Limb (tissue), 2 donors: ENCODE measurements around the gene GCNT2.
"Not testable (repeated sequence)": the region's sequence is repeated elsewhere in the genome, so short reads cannot be mapped to it uniquely, and the experiment has no call there.

ENCODE experiments used
- DNase-seq, 2 donors: peaks; one replicate each; pipeline ENCODE4 v3.0.0-alpha.2; 2016; ENCODE audit errors: extremely low spot score in 2 of 2

Gene GCNT2

DNA sequence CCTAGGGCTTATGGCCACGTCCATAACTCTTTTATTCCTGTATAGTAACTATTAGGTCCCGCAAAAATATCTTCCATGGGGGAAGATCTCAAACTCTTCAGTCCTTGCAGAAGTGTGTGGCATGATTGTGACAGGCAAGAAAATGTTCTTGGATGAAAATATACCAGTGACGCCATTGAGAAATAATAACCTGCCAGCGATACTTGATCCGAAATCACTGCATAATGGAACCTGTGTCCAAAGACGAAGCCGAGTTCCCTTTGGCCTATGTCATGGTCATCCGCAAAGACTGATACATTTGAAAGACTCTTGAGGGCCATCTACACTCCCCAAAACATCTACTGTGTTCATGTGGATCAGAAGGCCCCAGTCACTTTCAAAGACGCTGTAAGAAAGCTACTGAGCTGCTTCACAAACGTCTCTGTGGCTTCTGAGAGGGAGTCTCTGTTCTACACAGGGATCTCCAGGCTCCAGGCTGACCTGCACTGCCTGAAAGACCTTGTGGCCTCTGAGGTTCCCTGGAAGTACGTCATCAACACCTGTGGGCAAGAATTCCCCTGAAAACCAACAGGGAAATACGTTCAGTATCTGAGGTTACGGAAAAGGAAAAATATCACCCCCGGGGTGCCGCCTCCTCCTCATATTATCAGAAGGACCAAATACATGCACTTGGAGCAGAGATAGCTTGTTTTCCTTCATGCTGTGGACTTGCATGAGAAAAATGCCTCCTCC lies 6.9 kb upstream of the GCNT2 start:
- DNase-seq: no peak

DNA sequence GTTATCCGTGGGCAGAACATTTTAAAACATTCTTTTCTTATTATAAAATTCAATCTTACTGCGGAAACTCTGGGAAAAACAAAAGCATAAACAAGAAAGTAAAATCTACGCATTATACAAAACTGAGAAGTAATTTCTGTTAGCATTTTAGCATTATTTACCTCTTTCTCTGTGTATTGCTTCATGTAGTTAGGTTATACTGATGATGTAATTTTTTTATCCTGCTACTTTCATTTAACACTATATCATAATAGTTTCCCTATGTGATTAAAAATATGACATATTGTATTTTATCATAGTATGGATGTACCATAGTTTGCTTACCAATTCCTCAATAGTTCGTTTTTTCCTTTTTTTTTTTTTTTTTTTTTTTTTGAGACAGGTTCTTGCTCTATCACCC lies 4.2 kb upstream of the GCNT2 start:
- DNase-seq: no peak

DNA sequence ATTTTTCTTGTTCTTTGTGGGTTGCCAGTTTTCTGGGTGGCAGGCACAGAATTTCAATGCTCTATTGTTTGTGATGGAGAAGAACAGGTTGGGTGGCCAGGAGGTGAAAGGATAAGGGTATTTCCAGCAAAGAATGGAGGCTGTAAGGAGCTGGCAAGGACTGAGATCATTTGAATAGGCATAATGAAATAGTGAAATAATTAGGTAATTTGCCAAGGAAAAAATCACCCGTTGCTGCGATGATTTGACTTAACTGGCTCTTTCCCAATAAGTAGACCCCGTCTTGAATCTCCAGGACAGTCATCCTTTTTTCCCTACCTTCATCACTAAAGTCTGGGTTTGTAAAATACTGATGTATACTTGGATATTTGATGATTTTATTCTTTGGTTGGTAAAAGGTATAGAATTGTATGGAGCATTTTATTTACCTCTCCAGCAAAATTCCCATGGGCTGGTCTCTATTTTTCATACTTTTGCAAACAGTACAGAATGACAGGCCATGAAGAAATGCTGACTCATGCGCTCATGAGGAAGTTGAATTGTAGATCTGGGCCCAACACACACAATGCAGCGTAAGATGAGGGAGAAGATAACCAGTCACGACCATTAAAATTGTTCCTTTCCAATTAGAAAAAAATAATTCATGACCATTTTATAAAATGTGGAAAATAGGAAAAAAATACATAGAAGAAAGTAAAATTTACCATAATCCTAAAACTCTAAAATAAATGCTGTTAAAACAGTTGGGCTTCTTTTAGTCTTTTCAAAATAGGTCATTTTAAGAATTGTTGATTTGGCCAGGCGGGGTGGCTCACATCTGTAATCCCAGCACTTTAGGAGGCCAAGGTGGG lies 2.4 kb upstream of the GCNT2 start:
- DNase-seq: no peak

DNA sequence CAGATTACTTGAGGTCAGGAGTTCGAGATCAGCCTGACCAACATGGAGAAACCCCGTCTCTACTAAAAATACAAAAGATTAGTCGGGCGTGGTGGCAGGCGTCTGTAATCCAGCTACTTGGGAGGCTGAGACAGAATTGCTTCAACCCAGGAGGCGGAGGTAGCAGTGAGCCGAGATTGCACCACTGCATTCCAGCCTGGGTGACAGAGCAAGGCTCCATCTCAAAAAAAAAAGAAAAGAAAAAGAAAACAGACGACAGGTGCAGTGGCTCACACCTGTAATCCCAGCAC lies 1.8 kb upstream of the GCNT2 start:
- not testable (repeated sequence) for DNase-seq

DNA sequence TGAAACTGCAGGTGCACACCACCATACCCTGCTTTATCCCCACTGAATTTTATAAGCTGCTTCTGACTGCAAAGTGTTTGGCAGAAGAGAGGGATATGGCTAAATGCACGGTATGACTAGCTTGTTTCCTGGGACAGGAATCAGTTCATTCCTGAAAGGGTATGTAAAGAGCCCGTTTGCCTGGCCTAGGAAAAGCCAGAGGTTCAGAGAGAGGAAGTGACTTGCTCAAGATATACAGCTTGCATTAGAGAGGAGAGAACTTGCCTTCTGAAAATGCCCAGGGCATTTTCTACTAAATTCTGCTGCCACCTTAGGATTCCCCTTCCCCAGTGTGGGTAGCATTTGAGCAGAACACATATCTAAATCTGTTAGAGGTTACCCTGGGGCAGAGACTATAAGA lies 683 bp upstream of the GCNT2 start:
- no peak for DNase-seq

DNA sequence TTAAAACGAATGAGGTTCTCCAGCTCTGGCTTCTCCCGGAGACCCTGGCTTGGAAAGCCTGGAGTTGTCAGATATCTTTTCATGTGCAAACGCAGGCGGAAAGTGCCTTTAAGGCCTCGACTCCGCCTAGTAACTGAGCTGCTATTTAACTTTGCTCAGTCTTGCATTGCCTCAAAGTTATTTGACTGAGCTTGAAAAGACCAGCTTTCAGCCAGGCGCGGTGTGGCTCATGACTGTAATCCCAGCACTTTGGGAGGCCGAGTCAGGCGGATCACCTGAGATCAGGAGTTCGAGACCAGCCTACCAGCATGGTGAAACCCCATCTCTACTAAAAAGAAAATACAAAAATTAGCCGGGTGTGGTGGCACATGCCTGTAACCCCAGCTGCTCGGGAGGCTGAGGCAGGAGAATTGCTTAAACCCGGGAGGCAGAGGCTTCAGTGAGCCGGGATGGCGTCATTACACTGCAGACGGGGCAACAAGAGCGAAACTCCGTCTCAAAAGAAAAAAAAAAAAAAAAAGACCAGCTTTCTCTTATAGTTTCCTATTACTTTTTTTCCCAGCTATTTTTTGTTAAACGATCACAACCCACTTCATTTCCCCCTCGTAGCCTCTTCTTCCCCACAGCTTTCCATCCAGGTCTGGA lies 1.9 kb downstream of the GCNT2 start:
- DNase-seq: no peak

DNA sequence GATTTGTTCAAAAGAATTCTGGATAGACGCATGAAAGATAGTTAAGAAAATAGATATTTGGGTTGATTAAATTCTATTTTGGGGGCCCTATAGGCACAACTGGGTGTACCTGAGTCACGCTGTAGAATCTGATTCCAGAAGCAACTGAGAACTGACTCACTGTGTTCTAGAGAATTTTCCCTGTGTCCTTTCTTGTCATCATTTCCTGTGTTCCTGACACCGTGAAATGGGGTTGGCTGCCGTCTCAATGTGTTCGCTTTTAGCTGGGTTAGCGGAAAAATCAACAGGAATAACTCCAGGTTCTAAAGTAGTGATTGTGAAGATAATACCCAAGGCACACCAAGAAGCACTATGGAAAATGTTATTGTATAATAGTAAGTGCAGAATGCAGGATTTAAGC lies 5.0 kb downstream of the GCNT2 start:
- DNase-seq: no peak

DNA sequence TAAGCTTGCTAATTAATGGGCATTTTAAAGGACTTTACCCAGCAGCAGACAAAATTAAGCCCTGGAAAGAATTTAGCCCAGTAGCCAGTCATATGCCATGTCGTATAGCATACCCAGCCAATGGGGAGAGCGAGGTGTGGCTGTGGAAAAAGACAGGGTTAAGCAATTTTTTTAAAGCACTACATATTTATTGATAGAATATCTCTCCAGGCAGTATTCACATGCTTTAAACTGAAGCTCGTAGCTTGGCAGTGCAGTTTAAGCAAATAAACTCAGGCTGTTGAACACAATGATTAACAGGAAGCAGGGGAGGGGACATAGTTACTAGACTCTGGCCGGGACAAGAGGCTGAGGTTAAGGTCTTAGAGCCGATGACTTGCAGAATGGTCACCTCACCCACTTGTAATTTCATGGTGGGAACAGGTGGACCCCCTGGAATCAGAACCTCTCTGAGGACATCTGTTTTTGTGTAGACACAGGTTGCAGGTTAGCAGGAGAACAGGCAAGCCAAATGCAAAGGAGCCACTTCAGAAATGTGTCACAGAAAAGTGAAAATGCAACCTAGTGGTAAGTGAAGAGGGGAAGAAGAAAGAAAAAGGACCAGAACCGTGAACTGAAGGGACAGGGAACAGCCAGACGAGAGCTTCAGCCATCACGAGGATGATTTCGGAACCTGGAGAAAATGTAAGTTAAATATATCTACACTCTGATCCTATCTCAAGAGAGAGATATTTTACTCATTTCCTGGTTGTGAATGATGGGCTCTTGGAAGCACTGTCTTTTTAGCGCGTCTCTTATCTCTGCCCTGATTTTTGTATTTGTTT lies 7.2 kb downstream of the GCNT2 start:
- no peak for DNase-seq

DNA sequence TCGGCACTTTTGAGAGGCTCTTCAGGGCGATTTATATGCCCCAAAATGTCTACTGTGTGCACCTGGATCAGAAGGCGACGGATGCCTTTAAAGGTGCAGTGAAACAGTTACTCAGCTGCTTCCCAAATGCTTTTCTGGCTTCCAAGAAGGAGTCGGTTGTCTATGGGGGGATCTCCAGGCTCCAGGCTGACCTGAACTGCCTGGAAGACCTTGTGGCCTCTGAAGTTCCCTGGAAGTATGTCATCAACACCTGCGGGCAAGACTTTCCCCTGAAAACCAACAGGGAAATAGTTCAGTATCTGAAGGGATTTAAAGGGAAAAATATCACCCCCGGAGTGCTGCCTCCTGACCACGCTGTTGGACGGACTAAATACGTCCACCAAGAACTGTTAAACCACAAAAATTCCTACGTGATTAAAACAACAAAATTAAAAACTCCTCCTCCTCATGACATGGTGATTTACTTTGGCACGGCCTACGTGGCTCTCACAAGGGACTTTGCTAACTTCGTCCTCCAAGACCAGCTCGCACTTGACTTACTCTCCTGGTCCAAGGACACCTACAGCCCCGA lies 8.2 kb downstream of the GCNT2 start:
- no peak for DNase-seq

DNA sequence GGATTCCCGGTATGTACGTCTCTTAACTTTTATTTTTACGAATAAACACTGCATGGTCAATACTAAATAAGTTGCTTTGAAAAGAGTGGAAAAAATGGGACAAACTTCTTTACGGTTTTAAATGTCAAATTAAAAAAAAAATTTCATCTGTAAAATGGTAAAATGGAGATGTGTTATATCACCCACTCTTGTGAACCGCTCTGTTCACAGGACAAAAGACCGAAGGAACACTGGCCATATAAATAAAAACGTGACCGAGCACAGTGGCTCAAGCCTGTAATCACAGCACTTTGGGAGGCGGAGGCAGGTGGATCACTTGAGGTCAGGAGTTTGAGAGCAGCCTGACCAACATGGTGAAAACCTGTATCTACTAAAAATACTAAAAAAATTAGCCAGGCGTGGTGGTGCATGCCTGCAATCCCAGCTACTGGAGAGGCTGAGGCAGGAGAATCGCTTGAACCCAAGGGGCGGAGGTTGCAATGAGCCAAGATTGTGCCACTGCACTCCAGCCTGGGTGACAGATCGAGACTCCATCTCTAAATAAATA lies 8.8 kb downstream of the GCNT2 start:
- DNase-seq: not testable (repeated sequence)

DNA sequence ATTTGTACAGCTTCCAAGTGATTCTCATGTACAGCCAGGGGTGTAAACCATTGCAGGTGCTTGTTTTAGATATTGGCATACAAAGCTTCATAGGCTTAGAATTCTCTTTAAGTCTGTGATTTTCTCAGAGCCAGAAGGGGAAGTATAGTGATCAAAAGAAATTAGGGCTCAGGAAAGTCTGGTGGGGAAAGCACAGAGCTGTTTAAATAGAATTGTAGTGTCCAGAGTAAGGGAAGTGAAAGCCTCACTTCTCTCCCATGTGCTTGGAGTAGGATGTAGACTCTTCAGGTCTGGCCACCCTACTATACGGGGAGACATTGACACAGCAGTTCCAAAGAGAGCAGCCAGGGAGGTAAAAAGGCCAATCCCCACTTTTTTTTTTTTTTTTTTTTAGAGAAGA lies 10.4 kb downstream of the GCNT2 start:
- DNase-seq: no peak

DNA sequence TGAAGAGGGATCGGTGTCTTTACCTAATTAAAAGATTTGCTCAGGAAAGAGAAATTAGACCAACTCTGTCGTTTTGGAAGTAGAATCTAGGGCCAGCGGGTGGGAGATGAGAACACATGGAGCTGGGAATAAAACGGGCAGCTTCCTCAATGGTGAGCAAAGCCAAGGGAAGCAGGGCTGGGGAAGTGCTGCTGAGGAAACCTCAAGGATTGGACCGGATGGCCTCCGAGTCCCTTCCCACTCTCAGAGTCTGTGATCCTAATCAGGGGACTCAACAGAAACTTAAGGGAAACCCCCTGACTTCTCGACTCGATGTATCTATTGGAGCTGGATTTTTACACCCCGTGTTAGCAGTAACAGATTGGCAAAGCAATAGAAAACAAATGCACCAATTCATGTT lies 10.8 kb downstream of the GCNT2 start:
- no peak for DNase-seq

DNA sequence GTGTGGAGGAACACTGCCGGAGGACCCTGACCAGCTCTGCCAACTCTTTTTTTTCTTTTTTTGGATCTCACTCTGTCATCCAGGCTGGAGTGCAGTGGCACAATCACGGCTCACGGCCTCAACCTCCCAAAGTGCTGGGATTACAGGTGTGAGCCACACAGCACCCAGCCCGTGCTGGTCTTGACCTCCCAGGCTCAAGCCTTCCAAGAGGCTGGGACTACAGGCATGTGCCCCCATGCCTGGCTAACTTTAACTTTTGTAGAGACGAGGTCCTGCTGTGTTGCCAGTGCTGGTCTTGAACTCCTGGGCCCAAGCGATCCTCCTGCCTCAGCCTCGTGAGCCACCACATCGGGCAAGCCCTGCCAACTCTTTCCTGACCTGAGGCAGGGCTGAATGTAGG lies 11.2 kb downstream of the GCNT2 start:
- no peak for DNase-seq

DNA sequence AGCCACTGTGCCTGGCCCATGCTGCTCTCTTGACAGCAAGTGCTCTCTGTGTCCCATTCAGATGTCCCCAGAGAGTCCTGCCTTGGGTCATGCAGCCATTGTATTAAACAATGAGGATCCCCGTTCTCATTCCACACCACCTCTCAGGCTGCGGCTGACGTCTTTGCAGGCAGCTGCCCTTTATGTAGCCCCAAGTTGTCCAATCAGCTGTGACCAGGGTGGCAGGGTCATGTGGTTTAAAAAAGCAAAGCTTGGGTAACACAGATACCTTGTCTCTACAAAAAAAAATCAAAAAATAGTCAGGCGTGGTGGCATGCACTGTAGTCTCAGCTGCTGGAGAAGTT lies 13.2 kb downstream of the GCNT2 start:
- no peak for DNase-seq

DNA sequence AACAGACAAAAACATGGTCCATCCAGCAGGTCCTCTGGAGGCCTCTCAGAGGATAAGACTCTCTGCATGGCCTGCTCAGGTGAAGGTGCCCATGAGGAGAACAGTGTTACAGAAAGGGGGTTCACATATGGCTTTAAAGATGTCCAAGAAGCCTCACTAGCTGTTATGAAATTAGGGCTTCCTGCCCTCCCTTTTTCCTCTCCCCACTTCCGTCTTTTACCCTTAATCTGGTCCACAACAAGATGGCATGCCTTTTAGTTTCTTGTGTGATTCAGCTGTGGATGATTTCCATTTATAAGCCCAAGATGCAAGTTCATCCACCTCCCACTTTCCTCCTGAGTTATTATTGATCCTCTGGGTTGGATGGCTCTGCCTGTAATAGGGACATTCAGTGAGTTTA lies 14.0 kb downstream of the GCNT2 start:
- DNase-seq: no peak

DNA sequence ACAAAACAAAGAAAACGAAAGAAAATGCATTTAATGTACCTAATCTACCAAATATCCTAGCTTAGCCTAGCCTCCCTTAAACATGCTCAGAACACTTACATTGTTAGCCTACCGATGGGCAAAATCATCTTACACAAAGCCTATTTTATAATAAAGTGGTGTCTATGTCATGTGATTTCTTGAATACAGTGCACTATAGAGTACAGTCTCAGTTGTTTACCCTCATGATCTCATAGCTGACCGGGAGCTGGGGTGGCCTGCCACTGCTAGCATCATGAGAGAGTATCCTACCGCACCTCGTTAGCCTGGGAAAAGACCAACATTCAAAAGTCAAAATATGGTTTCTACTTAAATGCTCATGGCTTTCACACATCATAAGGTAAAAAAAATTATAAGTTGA lies 16.6 kb downstream of the GCNT2 start:
- no peak for DNase-seq

DNA sequence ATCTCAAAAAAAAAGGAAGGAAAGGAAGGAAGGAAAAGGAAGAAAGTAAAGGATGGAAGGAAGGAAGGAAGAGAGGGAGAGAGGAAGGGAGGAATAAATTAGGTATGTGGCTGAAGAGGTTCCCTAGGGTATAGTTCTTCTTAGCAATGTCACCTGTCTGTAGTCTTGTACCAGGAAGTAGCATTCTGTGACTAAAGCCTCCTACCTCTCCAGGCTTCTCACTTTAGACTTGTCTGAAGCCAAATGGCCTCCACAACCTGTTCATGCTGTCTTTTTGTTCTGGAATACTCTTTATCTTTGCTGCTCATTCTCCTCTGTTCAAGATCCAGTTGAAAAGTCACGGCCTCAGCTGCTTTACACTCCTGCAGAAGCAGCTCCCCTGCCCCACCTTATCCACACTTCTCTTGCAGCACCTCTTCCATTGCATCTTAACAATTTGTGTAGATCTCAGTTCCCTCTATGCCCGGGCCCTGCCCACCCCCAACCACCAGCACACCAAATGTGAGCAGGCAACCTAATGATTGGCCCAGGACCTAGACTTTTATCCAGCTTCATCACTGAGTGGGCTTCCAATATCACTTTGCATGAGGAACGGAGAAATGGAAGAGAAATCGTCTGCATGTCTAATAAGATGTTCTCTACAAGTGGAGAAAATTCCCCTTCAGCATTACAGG lies 19.1 kb downstream of the GCNT2 start:
- no peak for DNase-seq

DNA sequence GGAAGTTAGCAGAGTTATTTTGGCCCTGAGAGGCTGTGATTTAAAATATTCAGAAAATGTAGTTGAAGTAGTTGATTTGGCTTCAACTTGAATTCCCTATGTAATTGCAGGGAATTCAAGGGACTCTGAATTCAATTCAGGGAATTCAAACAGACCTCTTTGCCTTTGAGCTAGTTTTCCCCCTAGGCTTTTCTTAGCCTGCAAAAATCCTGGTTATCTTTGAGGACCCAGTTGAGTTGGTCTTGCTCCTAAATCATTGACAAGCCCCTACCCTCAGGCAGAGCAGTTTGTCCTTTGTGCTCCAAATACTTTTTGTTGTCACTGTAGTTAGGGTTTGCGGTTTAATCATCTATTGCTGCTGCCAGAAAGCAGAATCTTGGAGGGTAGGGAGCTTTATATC lies 20.4 kb downstream of the GCNT2 start:
- DNase-seq: no peak

DNA sequence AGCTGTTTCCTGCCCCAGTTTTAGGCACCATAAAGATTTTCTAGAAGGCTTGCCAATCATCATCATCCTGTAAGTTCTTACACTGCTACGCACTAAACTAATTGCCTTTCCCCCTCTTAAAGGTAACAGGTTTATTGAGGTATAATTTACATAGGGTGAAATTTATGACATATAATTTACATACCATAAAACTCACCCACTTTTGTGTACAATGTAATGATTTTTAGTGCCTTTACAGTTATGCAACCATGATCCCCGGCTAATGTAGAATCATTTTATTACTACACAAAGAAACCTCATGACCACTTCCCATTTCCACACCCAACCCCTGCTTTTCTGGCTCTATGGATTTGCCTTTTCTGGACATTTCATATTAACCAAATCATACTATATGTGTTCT lies 21.1 kb downstream of the GCNT2 start:
- DNase-seq: no peak

DNA sequence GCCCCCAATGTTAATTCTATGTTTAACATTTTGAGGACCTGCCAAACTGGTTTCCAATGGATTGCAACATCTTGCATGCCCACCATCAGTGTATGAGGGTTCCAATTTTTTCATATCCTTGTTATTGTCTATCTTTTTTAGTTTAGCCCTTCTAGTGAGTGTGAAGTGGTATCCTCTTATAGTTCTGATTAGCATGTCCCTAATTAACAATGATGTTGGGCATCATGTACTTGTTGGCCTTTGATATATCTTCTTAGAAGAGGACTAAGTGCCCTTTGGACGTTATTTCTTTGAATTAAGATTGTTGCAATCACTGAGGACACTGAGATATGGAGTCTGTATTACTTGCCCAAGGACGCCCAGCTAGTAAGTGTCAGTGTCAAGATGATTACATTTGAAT lies 22.3 kb downstream of the GCNT2 start:
- DNase-seq: no peak

DNA sequence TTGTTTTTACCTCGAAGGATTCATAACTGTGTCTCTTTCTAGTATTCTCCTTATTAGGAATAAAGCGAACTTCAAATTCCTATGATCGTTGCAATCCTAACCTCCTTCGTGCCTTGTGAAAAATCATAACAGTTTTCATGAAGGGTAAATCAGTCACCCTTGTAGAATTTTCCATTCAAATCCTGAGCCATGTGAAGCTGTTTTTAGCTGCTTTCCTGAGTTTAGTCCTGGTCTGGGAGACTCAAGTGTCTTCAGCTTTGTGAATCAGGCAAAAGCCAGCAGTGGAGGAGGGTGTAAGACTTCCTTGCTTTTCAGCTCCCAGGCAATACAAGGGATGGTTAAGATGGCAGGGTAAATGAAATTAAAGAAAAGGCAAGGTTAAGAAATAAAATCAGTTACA lies 24.3 kb downstream of the GCNT2 start:
- DNase-seq: no peak
